NCI-H2107 treated with DMSO at 0.1 percent for 48 hours (cell line): ENCODE results near the gene HLX.

ENCODE experiments used
- DNase-seq: peaks from one replicate; lab custom pipeline; 2025; ENCODE audit not compliant: unreplicated experiment; lab: John Stamatoyannopoulos, UW

Gene HLX

DNA sequence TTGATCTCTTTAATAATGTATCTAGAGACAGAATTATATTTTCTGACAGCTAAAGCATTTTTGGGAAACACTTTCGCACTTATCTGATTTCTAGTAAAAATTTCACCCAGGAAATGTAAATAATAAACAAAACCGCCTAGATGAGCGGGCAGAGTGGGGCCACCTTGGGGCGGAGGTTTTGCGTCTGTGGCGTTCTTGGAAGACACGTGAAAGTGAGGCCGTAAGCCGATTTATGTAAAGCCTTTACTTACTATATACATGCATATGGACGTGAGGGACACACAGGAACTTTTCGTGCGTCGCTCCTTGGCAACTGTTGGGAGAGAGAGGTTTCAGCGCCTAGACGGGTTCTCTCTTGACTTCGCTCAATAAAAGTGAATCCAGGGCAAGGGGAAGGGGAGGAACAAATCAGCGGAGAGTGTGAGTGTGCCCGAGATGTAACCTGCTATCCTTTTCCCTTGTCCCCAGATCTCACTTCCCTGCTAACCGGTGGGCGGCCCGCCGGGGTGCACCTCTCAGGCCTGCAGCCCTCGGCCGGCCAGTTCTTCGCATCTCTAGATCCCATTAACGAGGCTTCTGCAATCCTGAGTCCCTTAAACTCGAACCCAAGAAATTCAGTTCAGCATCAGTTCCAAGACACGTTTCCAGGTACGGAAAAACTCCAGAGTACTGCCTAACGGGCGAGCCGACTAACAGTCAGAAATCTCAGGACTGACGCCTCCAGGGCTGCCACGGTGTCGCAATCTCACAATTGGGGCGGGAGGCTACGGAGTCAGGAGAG, 1.7 kb downstream of the HLX start:
- no peak for DNase-seq

DNA sequence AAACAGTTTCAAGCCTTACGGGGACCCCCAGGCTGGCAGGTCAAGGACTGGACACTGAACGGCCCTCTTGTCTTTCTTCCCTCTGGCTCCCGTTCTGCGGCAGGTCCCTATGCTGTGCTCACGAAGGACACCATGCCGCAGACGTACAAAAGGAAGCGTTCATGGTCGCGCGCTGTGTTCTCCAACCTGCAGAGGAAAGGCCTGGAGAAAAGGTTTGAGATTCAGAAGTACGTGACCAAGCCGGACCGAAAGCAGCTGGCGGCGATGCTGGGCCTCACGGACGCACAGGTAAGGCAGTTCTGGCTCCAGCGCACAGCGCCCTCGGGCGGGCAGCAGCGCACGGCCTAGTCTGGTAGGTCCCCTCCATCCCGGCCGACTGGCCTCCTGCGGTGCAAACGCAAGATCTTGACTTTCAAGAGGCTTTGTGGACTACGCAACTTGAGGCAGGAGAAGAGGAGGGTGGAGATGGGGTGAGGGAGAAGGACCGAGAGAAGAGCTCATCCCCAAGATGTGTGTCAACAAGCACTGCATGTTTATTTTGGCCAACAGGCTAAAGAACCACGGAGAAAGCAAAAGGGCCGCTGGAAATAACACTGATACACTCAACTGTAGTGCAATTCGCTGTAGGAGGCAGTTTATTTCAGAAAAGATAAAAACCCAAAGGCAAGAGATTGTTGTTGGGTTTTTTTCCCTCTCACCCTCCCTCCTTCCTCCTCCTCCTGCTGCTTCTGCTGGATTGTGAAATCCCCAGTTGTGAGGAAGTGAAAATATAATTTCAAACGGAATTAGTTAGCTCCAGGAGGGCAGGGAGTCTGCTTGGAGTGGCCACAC, 3.0 kb downstream of the HLX start:
- DNase-seq: no peak

DNA sequence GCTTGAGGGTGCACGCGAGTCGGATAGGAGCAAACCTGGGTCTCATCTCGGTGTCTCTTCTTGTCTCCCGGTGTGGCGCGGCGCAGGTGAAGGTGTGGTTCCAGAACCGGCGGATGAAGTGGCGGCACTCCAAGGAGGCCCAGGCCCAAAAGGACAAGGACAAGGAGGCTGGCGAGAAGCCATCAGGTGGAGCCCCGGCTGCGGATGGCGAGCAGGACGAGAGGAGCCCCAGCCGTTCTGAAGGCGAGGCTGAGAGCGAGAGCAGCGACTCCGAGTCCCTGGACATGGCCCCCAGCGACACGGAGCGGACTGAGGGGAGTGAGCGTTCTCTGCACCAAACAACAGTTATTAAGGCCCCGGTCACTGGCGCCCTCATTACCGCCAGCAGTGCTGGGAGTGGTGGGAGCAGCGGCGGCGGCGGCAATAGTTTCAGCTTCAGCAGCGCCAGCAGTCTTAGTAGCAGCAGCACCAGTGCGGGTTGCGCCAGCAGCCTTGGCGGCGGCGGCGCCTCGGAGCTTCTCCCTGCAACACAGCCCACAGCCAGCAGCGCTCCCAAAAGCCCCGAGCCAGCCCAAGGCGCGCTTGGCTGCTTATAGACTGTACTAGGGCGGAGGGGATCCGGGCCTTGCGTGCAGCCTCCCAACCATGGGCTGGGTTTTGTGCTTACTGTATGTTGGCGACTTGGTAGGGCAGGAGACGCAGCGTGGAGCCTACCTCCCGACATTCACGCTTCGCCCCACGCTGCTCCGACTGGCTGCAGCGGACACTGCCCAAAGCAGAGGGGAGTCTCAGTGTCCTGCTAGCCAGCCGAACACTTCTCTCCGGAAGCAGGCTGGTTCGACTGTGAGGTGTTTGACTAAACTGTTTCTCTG, 5.1 kb downstream of the HLX start:
- no peak for DNase-seq

DNA sequence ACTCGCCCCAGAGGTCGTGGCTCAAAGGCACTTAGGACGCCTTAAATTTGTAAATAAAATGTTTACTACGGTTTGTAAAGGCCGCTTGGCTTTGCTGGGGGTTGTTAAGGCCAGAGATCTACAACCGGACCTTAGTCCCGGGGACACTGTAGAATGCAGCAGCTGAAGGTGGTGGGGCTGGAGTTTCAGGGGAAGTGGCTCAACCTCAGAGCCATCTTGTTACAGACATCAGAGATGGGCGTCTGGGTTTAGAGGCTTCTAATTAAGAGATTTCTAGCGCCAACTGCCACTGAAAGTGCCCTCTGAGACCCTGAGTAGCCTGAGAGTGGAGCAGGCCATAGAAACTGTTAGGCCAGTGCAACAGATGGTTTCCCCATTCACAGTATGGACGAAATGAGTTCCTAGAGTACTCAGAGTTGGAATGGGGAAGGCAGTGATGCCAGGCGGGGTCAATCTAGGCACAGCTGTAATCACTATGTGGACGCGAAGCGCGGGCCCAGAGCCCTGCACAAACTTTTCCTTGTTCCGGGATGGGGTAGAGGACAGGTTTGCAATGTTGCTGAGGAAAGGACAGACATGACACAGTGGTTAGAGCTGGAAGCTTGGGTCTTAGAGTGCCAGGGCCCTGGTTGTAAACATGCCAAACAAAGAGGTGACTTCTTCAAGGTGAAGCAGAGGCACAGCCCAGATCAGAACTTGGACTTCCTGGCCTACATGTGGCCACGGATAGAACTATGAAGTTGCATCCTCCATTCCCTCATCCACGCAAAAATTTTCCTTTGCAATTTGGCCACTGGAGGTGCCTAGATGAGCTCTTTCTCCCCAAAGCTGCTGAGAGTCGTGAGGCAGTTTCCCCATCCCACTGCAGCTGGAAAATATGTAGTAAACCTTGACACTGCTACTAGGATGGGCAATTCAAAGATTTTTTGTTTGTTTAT, 6.0 kb downstream of the HLX start:
- DNase-seq: no peak

DNA sequence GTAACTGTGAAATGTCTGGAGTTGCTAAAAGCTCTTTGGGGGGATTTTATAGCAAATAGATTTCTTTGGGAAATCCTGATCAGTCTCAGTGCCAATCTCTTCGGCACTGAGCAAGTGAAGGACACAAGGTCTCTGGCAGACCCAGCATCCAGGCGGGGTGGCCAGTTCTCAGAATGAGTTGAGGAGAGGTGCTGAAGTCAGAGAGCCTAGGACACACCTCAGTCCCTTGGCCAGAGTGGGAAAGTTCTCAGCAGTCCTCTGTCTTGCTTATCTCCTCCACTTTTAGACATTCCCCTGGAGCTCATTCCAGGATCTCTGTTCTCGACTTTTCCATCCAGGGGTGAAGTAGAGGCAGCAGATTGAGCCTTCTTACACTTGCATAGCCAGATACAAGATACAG, 6.7 kb downstream of the HLX start:
- no peak for DNase-seq

DNA sequence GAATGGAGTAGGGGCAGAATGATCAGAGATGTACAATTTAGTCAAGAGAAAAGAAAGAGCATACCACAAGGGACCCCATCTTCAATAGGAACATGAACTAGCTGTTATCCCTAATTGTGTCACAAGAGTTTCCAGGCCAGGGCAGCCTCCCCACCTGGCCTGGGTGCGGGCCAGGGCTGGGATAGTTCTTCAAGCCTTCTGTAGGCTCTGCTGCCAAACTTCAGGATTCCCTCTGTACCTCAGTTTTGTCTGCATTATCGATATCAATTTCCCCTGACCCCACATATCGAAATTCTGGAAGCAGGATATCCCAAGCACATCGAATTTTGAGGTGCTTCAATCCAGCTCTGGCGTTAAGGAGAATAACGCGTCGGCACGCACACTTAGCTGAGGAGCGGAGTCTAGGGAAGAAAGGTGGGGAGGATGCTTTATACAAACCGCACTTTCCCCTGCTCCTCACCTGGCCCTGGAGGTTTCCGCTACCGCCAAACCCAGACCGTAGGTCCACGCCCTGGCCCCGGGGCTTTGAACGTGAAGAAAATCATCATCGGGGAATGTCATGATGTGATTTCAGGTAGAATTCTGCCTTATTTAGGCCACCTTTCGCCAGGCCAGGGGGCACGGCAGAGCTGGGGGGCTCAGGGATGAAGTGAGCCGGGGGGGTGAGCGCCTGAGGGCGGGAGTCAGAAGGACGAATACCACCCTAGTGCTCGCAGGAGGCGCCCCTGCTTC, 7.4 kb downstream of the HLX start:
- DNase-seq: no peak

DNA sequence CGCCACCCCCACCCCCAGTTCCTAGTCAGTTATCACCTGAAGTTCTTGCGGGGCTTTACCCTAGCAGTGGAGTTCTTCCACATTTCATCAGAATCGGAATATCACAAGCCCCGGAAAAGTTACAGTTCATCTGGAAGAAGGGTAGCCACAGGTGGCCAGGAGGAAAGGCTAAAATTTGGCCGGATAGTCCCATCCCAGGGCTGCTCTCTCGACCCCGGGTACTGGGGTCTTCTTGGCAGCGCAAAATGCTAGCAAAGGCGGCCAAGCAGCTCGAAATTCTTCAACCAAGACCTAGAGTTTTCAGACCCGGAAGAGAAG, 7.9 kb downstream of the HLX start:
- DNase-seq: no peak

DNA sequence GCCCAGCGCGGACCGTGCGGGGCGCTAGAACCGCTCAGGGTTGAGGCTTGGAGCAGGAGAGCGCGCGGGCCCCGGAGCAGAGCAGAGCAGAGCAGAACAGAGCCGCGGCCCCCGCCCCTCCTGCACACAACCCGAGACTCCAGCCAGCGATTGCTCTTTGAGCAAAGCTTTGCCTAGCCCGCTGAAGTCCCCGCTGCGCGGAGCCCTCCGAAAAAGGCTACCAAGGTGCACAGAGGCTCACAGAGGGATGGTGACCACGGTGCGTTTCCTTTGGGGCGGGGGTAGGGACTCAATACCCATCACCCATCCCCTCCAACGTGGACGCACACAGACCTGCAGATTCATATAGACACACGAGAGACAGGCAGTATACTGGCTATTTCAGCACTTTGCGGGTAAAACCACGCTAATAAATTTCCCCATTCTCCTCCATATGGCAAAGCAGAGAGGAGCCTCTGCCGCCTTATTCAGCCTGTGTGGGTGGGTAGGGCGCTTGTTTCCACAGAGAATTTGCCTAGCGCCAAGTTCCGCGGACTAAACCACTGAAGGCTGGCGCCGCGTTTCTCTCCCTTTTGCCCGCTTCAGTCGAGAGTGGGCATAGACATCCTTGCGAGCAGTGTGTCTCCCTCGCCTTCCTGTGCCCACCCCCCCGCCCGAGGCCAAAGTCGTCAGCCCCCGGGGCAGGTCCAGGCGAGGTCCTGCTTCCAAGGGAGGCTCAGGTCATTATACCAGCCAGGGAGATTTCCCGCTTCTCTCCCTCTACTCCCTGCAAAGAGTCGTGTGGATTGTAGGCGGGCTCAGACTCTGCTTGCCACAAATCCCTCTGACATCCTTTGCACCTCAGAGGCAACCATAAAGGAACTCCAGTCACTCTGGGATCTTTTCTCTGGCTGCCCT, 8.5 kb downstream of the HLX start:
- DNase-seq: no peak

DNA sequence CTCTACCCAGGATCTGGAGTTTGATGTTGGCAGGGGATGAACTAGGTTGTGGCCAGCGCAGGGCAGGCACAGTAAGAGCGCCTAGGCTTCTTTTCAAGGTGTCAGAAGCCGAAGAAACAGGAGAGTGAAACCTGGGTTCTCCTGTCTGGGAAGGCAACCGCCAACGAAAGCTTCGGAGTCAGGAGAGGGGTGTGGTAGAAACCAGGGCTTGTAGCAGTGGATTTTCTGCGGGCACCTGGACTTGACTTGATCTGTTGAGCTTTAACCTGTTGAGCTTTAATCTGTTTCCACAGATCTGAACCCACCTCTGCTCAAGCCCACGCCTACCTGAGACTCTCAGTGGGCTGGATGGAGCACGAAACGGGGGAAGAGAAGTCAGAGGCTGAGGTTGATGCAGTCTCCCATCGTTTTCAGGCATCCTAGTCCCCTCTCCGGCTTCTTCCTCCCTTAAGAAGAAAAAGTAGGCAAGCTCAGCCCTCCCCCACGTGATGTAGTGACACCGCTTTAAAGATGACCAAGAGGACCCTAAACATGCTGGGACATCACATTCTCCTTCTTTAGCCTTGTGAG, 9.3 kb downstream of the HLX start:
- no peak for DNase-seq

DNA sequence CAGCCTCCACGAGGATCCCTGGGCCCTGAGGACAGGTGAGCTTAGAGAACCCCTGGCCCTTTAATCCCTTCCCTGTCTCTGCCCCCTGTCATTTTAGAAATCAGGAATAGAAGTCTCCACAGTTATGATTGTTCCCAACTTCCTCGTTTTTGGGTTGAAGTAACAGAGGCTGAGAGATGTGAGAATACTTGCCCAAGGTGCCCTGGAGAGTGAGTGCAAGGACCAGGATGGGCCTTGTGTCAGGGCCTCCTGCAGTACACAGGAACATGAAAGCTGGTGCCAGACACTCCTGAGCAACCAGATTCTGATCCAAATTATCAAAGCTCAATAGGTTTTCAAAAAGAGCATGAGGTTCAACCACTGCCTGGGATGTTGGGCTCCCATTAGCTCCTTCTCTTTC, 10.1 kb downstream of the HLX start:
- no peak for DNase-seq

DNA sequence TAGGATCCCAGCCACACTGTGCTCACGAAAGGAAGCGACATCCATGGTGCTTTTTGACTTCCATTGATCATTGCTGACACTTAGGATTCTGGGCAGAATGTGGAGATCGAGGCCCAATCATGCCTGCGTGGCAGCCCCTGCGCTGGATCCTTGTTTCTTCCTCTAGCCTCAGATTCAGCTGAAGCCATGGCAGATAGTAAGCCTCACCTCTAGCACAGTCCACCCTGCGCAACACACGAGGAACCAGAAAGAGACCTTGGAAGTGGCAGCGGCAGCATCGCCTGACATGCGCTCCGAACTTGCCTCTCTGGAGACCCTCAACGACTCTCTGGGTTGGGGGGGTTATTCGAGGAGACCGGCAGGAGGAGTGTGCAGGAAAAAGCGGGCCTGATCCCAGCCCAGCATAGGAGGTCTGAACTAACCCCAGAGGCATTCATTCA, 10.6 kb downstream of the HLX start:
- DNase-seq: no peak

DNA sequence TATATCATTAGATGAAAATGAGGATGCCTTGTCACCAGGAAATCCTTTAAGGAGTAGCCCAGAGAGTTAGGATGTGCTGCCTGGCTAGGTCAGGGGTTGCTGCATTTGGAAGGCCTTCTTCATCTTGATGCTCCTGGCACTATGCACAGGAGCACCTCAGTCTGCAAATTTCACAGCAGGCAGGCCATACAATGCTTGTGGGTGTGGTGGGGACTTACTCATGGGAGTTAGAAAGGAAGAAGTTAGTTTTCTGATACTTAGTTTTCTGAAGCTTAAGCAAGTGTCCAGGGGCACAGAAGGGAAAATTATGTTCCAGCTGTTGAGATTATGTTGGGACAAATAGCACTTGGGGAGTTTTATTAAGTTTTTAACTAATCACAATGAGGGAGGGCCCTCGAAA, 11.4 kb downstream of the HLX start:
- no peak for DNase-seq

DNA sequence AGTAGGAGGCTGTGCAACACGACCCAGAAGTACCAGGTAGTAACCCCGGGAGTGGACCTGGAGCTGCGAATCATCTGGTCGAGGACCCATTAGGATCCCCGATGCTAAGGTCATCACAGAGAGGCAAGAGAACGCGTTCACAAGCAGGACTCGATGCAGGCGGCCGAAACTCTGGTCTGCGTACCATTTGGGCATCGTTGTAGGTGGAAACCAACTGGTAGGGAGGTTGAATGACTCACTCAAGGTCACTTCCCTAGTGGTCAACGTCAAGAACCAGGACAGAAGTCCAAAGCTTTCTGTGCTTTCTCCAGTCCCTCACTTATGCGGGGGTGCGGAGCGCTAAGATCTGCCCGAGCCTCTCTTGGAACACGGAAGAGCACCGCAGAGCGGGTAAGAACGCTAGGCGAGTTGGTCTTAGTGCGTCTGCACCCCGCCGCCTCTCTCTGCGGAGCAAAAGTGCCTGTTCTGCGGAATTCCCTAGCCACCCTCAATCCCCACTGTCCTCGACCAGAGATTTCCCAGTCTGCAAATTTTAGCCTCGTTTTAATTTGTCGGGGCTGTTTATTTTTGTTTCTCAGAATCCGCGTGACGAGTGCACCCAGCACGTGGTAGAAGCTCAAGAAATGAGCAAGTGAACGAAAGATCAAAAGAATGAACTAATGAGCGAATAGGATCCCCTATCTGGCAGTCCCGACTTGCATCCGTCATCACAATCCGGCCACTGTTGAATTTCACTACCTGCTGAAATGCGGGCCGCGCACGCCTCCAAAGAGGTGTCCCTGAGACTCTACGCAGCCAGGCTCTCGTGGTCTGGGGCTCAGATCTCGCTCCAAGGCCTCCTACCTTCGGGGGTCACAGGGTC, 12.2 kb downstream of the HLX start:
- DNase-seq: no peak

DNA sequence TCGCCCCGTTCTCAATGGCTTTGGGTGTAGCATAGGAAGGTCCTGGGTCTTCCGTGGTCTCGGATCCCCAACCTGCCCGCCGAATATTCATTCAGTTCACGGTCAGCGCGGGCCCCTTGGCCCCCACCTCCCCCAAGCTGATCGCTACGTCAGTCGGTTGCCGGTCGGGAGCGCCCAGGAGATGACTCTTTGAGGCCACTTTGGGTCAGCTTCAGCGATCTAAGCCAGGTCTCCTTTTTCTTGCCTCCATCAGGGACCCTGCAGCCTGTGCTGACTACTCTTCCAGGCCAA, 12.8 kb downstream of the HLX start:
- no peak for DNase-seq

DNA sequence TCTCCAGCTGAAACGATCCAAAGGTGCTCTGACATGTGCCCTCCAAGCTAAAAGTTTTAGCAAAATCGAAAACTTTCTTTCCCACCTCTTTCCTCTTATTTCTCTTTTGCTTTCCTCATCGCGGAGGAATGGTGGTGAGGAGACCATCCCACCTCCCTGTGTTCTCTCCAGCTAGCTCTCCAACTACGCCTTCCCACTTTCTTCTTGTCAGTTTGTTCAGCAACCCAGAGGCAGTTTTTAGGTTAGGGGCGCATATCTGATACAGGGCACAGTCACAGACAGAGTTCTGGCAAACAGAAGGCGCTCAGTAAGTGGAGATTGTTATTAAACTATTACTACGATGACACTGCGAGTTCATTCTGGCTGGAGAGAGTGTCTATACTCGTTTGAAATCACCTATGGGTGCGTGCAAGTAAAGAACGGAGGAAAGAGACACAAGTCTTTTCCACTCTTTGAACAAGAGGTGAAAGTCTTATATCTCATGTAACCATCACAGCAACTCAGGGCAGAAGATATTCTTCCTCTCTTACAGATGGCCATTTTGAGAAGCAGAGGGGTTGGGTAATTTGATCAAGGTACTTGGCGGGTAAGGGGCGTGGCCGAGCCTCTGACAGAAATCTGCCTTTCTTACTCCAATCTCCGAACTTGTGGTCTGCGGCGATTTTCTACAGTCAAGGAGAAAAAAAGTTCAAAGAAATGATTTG, 13.9 kb downstream of the HLX start:
- no peak for DNase-seq

DNA sequence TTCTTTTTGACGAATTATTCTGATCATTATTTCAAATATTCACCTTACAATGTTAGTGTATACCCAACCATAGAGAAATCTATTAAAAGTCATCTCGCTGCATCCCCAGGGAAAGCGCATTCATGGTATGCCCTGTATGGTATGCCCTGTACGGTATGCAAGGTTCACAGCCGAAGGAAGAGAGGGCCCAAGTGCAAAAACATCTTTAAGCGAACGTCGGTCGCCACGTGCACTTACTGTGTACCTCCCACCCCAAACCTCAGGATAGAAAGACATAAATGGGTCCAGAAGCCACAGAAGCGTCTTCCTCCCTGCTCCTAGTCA, 14.4 kb downstream of the HLX start:
- DNase-seq: no peak
